ENCODE results near the gene PCDHB15.
"Not testable (repeated sequence)": the region's sequence is repeated elsewhere in the genome, so short reads cannot be mapped to it uniquely, and the experiment has no call there.

GRCh38 chr5:141213656-141214339, 31.4 kb upstream of the PCDHB15 start, which contains the start of gene PCDHB13:
- TF ChIP-seq POLR2A, POLR2AphosphoS5 (IDR thresholded peaks at IDR 0.05): not testable (repeated sequence)
- TF ChIP-seq CTCF (IDR thresholded peaks at IDR 0.05): peak in 3 of 4 experiments; percentile 12 to 51 (median 20)
